ENCODE data around the gene COL9A2.

DNA sequence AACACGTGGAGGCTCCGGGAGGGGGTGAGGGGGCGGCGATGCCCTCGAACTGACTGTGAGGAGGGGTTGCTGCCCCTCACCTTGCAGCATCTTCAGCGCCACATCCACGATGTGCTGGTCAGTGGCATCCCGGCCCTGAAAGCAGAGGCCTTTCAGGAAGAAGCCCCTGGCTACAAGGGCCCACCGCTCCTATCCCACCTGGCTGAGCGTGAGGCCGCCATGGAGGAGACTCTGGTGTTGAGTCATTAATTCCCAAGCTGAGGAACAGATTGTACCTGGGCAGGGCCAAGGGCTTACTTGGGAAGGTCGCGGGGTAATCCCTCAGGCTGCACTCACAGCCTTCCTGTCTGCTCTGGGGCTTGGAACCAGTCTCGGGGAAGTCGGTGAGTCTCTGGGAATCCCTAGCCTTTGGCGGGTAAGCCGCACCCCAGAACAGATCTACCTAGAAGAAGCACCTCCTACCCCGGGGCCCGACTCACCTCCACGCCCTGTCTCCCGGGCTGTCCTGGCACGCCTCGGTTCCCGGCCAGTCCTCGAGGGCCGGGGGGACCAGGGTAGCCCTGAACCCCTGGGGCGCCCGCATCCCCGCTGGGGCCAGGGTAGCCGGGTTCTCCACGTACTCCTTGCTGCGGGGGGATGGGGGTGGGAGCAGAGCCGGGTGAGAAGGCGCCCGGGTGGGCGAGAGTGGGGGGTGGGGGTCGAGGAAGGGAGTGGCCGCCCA lies 13.9 kb downstream of the COL9A2 start:
- TF ChIP-seq POLR2AphosphoS5 (IDR thresholded peaks at IDR 0.05; ENCODE audit: low read depth, low read length) (no peak), POLR2A (IDR thresholded peaks at IDR 0.05; ENCODE audit: low read depth, low read length) (no peak), TAF1 (IDR thresholded peaks at IDR 0.05; ENCODE audit: low read depth, low read length) (no peak), SPI1 (IDR thresholded peaks at IDR 0.05; ENCODE audit: low read depth, low read length) (no peak), POU2F2 (IDR thresholded peaks at IDR 0.05; ENCODE audit: low read depth, low read length) (no peak)

Data from GM12891 (cell line).